Measurements from ENCODE around the gene LETM1.

LETM1 gene

GRCh38 chr4:1792832-1793495 is 63.0 kb downstream of the LETM1 start, which contains the start of gene FGFR3:
Gene FGFR3 (plus strand): TSS chr4:1793293. CDS start chr4:1793935, 642 bp downstream.
- no peak for DNase-seq

DNA sequence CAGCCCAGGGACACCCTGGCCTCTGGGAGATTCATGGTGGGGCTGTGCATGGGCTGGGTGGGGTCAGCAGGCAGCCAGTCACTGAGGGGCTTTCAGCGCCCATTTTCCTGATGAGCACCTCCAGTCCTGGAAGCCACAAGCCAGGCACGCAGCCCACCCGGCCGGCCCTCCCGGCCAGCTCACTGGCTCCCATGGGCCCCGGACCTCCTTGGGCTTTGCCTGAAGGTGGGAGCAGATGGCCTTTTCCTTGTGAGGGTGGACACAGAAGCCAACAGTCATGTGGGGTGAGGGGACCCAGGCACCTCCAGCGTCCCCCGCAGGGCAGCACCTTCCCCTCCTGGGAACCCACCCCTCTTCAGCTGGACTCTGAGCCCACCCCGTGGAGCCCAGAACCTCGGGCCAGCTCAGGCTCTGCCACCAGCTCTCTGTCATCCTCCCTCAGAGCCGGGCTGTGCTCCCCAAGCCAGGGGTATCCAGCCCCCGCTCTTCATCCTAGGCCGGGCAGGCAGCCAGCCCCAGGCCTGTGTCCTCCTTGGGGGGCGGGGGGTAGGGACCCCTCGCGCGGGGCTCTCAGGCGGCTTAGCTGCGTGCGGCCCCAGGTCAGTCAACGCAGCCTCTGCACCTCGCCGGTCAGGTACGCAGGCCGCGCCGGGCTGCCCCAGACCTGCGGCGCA is 63.7 kb downstream of the LETM1 start:
- DNase-seq, result no peak

DNA sequence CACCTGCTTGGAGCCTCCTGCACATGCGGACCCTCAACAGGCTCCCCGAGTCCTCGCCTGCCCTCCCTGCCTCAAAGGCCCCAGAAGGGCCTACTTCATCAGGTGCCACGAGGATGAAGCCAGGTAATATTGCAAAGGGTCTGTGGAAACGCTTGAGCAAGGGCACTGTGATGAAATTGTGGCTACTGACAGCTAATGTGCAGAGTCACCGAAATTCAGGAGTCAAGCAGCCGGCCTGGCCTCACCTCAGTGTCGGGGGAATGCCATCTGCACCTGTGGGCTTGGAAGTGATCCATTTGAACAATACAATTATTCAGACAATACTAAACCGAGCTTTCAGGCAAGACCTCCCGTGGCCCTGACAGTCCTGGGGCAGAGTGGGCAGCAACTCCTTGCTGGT is 66.0 kb downstream of the LETM1 start:
- no peak for DNase-seq

- no peak for DNase-seq
Measured at GRCh38 chr4:1789552-1789951, 66.4 kb downstream of the LETM1 start.

GRCh38 chr4:1788254-1788973 is 67.5 kb downstream of the LETM1 start:
- DNase-seq, result no peak

DNA sequence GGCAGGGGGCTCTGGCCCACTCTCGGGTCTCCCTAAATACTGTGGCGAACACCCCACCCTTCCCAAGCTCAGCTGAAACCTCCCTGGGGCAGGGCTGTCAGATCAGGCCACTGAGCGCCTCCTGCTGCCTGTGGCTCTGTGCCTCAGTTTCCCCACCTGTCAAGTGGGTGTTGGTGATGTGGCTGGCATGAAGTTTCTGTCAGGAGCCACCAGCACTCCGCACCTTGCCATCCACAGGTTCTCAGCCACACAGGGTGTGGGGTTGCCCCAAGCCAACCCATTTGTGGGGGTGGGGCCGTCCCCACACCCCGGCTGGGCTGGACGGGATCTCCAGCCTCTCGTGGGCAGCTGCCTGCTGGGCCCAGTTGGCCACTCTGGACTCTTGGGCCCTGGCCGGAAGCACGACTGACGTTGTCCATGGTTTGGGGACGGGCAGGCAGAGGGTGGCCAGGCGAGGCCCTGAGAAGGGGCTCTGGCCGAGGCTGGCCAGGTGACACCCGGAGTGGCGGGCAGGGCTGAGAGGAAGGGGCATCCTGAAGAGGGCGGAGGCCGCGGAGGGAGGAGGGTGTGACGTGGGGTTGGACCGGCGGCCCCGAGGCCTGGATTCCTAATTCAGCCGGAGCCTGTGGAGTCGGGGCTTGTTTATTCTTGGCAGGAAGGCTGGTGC is 68.4 kb downstream of the LETM1 start:
- DNase-seq, result no peak

- DNase-seq, result no peak
Measured at GRCh38 chr4:1786544-1787362, 69.2 kb downstream of the LETM1 start.

DNA sequence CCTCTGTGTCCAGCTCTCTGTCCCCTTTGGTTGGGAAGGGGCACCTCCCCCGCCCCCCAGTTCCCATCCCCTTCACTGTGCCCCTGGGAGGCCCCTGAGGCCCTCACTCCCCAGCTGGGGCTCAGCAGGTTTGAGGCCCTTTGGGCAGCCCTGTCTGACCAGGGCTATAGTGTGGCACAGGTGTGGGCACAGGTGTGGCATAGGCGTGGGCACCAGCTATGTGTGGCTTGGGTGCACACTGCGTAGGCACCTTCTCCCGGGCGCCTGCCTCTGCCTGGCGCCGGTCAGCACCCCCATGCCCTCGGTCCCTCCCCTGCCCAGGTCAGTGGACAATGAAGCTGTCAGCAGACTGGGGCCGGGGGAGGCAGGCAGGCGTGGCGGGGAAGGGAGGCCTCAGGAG is 70.4 kb downstream of the LETM1 start:
- no peak for DNase-seq

- no peak for DNase-seq
Measured at GRCh38 chr4:1784789-1785591, 71.0 kb downstream of the LETM1 start.

- no peak for DNase-seq
Measured at GRCh38 chr4:1784395-1784788, 71.6 kb downstream of the LETM1 start.

- no peak for DNase-seq
Measured at GRCh38 chr4:1783970-1784369, 72.0 kb downstream of the LETM1 start.

- DNase-seq, result no peak
Measured at GRCh38 chr4:1783015-1783414, 72.9 kb downstream of the LETM1 start.

DNA sequence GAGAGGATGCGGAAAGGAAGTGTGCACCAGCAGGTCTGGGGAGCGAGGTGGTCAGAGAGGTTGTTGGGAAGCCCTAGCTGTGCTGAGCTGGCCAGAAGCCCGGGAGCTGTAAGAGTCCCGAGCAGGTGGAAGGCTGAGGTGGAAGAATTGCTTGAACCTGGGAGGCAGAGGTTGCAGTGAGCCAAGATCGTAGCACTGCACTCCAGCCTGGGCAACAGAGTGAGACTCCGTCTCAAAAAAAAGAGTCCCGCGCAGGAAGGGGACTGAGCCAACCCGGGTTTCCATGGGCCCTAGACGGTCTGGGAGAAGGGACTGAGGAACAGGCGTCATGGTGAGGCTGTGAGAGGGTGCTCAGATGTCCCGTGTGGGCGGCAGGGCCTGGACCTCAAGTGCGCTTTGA is 75.5 kb downstream of the LETM1 start:
- no peak for DNase-seq

GRCh38 chr4:1779588-1780382 is 76.2 kb downstream of the LETM1 start:
- no peak for DNase-seq

GRCh38 chr4:1778642-1779392 is 77.1 kb downstream of the LETM1 start:
- no peak for DNase-seq

- DNase-seq, result no peak
Measured at GRCh38 chr4:1777822-1778641, 77.9 kb downstream of the LETM1 start.

DNA sequence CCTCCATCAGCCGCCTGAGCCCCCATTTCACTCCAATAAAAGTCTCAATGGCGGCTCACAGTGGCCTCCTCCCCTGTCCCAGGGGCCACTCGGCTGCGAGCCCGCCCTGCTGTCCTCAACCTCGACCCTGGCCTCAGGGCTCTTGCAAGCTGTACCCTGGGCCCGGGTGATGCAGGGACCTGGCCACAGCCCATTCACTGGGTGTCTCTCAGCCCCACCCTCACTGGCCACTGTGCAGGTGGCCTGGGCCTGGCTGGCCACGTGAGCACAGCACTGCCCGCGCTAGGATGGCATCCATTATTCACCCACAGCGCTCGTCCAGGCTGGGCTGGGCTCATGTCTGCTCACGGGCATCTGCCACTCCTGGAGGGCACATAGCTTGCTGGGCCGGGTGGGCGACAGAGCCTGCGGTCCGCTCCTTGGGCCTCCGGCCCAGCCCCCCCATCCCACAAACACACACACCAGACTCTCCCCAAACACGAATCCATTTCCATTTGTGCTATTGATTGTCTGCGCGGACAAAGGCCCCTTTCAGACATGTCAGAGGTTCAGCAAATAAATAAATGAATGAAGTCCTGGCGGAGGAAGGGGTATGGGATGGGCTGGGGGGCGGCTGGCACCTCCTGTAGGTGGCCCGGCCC is 79.3 kb downstream of the LETM1 start:
- no peak for DNase-seq

- DNase-seq, result peak; percentile 7
Measured at GRCh38 chr4:1775731-1776500, 80.0 kb downstream of the LETM1 start.
